Measurements from ENCODE around the gene PDZD7. TPM values are rescaled to one million over a fixed set of nuclear protein-coding genes. Genes with fewer than 3 reads are reported as not detected.

Gene PDZD7
- total and polyA plus RNA-seq, 2 of the 8 experiments (the other 6 are each of a cell fraction or from before 2014, with no cell fraction given): 0.88 to 1.6 TPM

DNA sequence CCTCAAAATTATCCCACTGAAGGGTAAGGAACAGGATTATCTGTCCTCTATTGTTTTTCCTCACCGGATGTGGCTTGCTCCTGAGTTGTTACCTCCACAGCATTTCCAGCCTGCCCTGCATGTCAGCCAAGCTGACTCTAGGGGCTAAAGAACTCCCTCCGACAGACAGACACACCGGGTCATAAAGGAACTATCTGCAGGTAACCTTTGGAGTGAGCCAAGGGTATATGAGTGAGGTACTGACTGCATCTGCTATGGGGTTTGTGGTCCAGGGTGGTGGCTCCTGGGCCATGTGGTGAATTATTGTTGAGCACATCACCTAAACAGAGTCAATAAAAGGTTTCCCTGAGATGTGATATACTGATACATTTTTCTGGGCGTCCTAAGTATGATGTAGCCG is 23.9 kb upstream of the PDZD7 start (continued):
- TF ChIP-seq TAF1 (IDR thresholded peaks at IDR 0.05; ENCODE audit: low read depth, low read length) (no peak), SAP30 (IDR thresholded peaks at IDR 0.05; ENCODE audit: insufficient read depth, insufficient replicate concordance, low read length) (no peak), CTBP2 (IDR thresholded peaks at IDR 0.05; ENCODE audit: borderline replicate concordance, insufficient read depth, insufficient read length, low read length) (no peak)

Measured in H1 (cell line).